DMS53 treated with DMSO at 0.1 percent for 48 hours (cell line): ENCODE data around the gene PSENEN.
A peak's percentile ranks its signal among the peaks of the same experiment; 100 is the strongest.

Experiments used
- DNase-seq: peaks from one replicate; lab custom pipeline; 2025; ENCODE audit not compliant: unreplicated experiment; lab: John Stamatoyannopoulos, UW

The PSENEN gene

DNA sequence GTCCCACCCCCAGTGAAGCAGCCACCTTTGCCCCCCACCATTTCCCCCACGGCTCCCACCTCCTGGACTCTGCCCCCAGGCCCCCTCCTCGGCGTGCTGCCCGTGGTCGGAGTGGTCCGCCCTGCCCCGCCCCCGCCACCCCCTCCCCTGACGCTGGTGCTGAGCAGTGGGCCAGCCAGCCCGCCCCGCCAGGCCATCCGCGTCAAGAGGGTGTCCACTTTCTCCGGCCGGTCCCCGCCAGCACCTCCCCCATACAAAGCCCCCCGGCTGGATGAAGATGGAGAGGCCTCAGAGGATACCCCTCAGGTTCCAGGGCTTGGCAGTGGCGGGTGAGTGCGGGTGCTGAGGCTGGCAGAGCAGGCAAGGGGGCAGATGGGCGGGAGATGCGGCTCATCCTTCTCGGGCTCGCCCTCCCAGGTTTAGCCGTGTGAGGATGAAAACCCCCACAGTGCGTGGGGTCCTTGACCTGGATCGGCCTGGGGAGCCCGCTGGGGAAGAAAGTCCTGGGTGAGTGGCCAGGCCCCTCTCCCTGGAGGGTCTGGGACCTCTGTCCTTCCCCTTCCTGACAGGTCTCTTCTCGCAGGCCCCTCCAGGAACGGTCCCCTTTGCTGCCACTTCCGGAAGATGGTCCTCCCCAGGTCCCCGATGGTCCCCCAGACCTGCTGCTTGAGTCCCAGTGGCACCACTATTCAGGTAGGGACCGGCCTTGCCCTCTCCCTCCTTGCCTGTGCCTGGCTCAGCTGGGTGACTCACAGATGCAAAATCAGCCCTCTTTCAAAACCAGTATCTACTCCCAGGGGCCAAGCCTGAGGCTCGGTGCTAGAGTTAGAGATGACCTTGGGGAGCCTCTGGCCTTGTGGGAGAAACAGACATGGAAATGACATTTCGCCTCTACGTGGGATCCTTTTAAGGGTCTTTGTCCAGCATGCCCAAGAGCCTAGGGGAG lies 12.0 kb upstream of the PSENEN start:
- no peak for DNase-seq

DNA sequence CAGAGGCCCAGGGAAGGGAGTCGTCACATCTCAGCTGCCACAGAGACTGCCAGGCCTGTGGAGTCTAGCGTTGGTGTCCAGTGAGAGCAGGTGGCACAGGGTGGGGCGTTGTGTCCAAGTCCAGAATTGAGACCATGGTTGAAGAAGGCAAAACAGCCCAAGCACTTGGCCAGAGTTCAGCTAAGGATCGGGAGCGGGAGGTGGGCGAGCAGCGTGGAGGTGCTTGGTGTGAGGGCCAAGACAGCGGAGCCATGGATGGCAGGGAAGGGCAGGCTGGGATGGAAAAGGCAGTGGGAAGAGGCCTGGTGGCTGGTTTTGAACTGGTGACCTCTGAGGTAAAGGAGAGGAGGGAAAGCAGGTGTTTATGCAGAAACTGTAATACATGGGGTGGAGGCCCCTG lies 11.2 kb upstream of the PSENEN start:
- no peak for DNase-seq

DNA sequence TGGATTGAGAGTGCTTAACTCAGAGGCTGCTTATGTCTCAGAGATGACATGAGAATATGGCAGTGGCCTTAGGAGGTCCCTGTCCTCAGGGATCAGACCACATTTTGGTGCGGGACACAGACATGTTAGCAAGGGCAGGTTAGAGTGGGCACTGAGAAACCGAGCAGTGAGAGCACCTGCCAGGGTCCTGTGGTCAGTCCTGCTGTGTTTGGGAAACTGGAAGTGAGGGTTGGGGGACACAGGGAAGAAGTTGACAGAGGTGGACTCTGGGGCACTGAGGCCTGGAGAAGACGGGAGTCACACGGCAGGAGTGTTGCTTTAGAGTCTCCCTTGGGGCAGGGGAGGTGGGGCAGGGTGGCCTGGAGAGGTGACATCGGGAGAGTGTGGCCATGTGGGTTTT lies 10.6 kb upstream of the PSENEN start:
- no peak for DNase-seq

DNA sequence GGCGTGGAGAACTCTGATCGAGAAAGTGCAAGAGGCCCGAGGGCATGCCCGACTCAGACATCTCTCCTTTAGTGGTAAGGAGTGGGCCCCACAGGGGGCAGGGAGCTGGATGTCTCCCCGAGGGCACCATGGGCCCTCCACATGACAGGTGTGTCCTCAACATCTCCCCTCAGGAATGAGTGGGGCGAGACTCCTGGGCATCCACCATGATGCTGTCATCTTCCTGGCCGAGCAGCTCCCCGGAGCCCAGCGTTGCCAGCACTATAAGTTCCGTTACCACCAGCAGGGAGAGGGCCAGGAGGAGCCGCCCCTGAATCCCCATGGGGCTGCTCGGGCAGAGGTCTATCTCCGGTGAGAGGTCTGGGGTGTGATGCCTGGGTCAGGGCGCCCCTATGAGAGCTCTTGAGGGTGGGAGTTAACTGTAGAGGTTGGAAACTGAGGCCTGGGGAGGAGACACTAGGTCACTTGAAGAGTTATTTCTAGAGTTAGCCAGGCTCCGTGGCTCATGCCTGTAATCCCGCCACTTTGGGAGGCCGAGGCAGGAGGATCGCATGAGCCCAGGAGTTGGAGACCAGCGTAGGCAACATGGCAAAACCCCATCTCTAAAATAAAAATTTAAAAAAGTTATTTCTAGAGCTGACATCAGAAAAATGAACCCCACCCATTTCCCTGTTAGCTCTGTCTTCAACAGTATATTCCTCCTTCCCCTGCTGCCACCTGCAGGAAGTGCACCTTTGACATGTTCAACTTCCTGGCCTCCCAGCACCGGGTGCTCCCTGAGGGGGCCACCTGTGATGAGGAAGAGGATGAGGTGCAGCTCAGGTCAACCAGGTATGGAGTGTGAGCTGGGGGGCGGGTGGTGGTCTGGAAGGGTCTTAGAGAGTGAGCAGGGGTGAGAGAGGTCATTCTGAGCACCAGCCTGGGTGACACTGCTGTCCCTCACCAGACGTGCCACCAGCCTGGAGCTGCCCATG lies 8.3 kb upstream of the PSENEN start:
- DNase-seq, result no peak

DNA sequence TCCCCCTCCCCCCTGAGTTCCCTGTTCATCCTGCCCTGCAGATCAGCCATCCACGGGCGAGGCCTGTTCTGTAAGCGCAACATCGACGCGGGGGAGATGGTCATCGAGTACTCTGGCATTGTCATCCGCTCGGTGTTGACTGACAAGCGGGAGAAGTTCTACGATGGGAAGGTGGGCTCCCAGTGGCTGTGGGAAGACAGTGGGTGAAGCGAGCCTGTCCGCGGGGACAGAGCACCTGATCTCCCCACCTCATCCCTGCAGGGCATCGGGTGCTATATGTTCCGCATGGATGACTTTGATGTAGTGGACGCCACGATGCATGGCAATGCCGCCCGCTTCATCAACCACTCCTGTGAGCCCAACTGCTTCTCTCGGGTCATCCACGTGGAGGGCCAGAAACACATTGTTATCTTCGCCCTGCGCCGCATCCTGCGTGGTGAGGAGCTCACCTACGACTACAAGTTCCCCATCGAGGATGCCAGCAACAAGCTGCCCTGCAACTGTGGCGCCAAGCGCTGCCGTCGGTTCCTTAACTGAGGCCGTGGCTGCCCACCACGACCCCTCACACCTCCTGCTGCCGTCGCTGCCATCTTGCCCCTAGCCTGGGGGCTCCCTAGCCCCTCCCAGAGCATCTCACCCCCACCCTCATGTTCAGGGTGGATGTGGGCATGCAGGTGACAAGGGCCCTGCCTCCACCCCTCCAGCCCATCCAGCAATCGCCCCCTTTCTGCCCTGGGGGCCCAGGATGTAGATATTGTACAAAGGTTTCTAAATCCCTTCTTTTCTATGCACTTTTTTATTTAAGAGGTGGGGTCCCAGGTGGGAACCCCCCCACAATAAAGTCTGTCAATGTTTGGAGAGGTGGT lies 7.2 kb upstream of the PSENEN start:
- no peak for DNase-seq

DNA sequence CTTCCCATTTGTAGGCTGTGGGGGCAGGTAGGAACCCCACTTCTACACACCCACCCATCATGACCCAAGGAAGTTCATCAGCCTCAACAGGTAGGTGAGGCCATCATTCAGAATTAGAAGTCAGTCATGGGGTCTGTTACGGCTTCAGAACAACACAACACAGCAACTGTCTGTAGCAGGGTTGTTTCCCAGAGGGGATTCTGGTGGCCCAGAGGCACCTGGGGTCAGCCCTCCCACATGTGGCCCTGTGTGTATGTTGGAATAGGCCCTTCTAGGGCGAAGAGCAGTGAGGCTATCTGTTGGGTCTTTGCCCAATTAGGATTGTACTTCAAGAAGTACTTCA lies 6.6 kb upstream of the PSENEN start:
- no peak for DNase-seq

DNA sequence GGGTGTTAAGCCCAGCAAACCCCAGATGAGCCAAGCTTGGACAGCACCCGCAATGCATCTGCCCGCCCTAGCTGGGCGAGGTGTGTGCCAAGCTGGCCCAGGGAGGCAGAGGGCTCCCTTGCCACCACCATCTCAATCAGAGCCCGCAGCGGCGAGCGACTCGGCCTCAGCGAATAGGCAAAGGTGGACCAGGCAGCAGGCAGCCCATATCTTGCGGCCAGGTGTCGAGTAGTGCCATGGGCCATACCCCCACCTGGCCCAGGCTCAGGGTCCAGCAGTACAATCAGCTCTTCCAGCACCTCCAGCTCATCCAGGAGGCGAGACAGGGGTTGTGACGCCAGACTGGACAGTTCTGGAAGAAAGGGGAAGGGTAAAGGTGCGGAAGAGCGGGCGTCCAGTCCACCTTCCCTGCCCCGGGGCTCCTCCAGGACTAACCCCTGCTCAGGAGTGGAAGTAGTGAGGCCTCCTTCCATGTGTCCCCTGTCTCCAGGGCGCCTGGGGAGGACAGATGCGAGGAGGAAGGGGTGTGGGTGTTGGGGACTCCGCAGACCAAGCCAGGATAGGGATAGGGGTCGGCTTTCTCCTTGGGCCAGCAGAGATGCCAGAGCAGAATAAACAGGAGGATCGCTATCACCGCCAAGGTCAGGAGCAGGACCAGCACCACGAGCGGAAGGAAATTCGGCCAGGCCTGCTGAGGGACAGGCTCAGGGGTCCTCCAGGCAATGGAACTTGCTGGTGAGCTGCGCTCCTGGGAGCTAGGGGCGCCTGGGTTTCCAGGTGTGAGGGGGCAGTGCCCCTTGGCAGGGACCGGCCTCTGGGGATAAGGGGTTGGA lies 6.0 kb upstream of the PSENEN start:
- DNase-seq, result no peak

DNA sequence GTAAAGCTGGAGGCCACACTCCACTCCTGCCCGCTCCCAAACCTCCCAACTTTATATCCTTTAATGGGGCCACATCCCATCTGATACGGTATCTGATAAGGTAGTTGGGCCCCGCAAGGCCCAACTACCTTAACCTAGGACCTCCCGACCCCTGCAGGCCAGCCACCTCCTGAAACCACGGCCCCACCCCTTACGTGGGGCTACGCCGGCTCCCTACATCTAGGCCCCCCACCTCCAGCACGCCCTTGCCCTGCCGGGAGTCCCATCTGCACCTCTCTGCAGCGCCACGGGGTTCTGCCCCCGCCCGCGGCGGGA lies 5.4 kb upstream of the PSENEN start:
- no peak for DNase-seq

DNA sequence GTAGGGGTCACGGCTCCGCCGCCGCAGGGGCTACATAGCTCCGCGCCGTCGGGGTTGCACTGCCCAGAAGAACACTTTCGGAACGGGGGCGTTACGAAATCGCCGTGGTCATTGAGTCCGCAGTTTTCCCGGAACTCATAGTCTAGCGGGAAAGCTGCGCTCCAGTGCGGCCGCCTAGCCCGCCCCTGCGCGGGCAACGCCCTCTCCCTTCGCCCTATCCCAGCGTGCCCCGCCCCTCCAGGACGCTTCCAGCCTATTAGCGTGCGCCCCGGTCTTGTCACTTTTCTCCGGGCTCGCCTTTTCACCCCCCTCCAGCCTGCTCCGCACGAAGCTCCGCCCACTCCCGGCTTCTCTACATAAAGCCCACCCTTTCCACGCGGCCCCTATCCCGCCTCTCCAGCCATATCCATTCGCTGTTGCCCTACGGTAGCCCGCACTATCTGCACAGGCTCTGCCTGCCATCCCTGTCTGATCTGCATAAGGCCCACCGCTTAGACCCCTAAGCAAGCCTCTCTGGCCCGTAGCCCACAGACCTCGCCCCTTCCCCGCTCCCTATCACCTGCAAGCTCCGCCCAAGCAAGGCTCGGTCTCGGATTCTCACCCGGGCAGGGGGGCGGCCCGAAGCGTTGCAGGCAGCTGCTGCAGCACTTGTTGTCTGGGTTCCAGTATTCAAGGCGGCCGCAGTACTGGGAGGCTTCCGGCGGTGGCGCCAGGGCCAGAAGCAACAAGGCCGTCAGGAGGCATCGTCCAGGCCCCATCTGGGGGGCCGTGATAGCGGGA lies 4.8 kb upstream of the PSENEN start:
- DNase-seq, result peak; percentile 99

DNA sequence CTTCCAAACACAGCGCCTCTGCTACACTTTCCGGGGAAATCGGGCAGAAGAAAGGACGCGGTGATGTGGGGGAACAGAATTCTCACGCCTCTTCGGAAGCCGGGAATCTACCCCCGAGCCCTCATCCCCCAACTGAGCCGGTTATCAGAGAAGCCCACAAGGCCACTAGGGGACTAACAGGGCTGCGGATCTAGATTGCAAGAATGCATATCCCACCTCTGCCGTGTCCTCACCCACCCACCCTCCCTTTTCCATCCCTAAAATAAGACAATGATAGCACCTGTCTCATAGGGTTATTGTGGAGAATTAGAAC lies 4.3 kb upstream of the PSENEN start:
- DNase-seq, result no peak

DNA sequence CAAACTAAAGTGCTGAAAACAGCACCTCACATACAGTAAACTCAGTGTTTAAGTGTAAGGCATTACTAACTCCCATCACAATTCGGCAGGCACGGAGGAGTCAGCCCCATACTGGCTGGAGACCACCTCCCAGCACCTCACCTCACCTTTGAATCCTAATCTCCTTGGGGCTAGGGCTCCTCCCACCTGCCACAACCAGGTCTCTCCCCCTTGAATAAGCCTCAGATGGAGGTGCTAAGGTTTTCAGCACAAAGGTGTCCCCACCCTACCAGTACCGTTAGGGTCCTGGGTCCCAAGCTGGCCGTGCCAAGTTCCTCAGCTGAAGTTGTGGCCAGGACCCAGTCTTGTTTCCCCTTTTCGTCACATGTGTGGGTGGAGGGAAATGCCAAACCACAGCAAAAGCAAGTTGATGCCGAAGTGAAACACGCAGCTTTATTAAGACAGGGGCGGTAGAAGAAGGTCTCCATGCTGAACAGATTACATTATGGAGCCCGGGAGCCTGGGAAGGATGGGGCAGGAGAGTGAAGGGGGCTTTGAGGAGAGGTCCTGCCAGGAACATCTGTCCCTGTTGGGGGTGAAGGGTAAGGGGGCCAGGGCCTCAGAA lies 3.2 kb upstream of the PSENEN start, which contains the start of gene IGFLR1:
IGFLR1 (minus strand) TSS at position 332 of the 604 bp plus-strand sequence. CDS start 1,272 bp downstream, outside the sequence.
- DNase-seq, result no peak

DNA sequence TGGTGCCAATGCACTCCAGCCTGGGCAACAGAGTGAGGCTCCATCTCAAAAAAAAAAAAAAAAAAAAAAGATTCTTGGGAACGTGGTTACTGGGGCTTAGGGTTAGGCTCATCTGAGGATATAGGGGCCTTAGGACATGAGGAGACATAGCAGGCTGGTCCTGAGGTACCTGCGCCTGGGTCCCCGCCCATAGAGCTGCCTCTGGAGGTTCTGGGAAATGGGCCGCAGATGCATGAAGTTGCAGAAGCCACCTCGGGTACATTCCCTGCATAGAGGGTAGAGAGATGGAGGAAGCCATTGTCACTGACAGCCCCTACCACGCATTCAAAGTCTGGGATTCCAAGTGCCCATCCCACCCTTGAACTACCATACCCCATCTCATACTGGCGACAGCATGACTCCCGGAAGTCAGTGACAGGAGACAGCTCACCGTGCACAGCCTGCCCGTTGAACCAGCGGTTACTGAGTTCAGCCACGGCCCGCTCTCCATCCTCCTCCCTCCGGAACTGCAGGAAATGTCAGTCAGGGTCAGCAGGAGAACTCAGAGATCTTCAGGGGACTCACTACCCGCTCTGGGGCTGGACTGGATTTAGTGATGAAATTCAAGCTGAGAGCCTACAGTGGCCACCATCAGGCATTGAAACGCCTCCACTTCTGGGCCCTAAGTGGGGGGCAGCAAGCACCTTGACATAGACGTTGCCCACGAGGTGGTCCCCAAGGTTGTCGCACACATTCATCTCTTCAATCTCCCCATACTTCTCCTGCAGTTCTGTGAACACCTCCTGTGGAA lies 1.6 kb upstream of the PSENEN start:
- no peak for DNase-seq

DNA sequence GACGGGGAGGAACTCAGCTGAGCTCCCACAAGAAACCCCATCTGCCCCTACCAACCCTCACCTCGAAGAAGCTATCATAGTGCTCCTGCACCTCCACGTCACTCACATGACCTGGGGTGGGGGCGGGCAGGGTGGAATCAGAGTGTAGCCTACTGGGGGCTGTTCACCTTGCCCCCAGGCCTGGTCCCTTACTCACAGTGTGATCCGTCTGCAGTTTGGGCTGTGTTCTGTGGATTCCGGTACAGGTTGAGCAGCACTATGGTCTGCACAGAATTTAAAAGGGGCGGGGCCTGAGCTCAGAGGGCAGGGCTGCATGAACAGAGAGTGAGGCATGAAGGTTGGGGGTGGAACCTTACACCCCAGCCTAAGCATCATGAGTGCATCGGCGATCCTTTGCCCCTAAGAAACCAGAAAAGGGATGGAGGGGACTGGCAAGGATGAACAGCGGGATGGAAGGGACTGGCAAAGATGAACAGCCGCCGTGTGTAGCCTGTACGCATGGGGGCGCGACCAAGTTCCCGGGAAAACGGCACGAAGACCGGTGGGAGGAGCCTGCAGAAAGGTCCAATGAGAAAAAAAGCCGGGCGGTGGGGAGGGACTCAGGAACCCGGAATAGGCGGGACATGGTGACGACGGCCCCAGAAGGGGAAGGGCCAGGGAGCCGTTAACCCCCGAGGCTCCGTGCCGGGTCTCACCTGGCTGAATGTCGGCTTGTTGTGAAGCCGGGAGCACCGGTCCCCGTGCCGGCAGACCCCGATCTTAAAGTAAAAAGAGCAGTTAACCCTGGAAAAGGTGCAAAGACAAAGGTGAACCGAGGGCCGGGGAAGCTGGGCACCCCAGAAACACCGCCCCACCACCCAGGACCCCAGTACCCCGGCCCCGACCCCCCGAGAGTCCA lies 772 bp upstream of the PSENEN start:
- peak; percentile 97 for DNase-seq

DNA sequence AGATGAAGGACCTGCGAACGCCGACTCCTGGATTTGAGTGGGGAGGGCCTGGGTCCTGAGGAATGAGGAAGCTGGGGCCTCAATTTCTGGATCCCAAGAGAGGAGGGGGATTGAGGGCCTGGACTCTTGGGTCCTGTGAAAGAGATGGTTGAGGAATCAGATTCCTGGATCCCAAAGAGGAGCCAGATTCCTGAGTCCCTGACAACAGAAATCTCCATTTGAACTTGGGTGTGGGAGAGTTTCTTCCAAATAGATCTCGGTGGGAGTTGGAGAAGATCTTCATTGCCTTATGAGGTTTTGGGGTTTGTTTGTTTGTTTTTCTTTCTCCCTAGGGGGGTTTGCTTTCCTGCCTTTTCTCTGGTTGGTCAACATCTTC lies 624 bp downstream of the PSENEN start:
- DNase-seq, result no peak

DNA sequence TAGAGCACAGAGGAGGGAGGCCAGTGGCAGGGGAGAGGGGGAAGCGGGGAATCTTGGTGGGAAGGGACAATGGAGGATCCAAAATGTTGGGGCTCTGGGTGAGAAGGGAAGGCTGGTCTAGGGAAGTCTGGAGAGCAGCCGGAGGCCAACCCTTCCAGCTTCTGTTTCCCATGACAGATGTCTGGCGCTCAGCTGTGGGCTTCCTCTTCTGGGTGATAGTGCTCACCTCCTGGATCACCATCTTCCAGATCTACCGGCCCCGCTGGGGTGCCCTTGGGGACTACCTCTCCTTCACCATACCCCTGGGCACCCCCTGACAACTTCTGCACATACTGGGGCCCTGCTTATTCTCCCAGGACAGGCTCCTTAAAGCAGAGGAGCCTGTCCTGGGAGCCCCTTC lies 1.1 kb downstream of the PSENEN start:
- no peak for DNase-seq

DNA sequence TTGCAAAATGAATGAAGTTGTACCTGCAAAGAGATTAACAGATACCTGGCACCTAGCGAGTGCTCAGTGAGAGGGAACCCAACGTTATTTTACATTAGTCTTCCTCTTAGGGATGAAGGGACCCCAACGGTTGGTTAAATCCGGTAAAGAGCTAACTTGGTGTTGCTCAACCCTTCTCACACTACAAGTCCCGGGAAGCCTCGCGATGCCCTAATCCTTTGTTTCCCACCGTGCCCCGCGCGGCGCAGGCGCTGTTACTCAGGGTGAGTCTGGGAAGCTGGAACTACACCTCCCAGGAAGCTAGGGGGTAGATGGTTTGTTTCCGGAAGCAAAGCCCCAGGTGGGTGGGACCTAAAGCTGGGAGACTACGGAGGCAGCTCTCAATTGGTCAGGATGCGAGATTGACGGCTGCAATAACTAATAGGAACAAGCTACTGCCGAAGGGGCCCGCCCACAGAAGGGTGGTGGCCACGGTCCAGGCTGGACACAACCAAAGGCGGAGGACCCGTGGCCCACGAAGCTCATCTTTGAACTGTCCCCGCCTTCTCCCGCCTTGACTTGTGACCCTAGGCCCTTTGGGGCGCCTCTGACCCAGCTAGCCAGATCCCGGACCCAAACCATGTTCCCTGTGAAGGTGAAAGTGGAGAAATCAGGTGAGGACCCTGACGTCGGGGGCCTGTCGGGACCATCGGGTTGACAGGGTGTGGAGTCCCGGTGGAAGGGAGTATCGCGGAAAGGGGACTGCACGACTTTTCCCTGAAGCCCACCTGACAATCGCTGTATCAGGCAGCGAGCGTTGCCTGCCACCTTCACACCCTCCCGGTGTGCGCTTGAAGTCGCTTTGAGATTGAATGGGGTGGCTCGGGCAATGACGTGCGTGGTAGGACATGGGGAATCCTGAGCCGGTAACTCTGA lies 2.9 kb downstream of the PSENEN start, which contains the start of gene LIN37:
LIN37 (plus strand) TSS at position 471 of the 915 bp plus-strand sequence; CDS start at position 620, 149 bp downstream.
- peak; percentile 99 for DNase-seq
